Activated B cell treated with CpG ODN at 0.5 μM for 24 hours (primary cell): ENCODE measurements around the gene AGK. TPM values are rescaled to one million over a fixed set of nuclear protein-coding genes. Genes with fewer than 3 reads are reported as not detected.
A peak's percentile ranks its signal among the peaks of the same experiment; 100 is the strongest.

Source experiments
- ATAC-seq: fragments of 200-7000 bp; cut with Tn5 transposase; one replicate; pipeline ENCODE4 v1.10.0; 2021; ENCODE audit warnings: low read depth, mild to moderate bottlenecking, moderate library complexity
- CTCF ChIA-PET: fragments of 350-600 bp; sonication (Branson Sonifier 250); formaldehyde crosslinking; loops from one replicate; lab custom pipeline; 2021; ENCODE audit warnings: antibody characterized with exemption; lab: Charles Lee
- POLR2A ChIA-PET: fragments of 350-600 bp; sonication (Branson Sonifier 250); formaldehyde crosslinking; loops from one replicate; lab custom pipeline; 2021; ENCODE audit warnings: antibody characterized with exemption; lab: Charles Lee
- DNase-seq: peaks from one replicate; pipeline ENCODE4 v3.0.0; 2022
- H3K27ac Mint-ChIP-seq: one replicate; pipeline ENCODE4 v1.8.0; 2020; ENCODE audit warnings: mixed read lengths
- H3K27me3 Mint-ChIP-seq: one replicate; pipeline ENCODE4 v1.8.0; 2021; ENCODE audit warnings: mixed read lengths
- H3K36me3 Mint-ChIP-seq: one replicate; pipeline ENCODE4 v1.8.0; 2021; ENCODE audit warnings: low read depth, mixed read lengths
- H3K4me1 Mint-ChIP-seq: one replicate; pipeline ENCODE4 v1.8.0; 2021; ENCODE audit warnings: mixed read lengths
- H3K4me3 Mint-ChIP-seq: one replicate; pipeline ENCODE4 v1.8.0; 2020; ENCODE audit warnings: mild to moderate bottlenecking, mixed read lengths
- H3K9me3 Mint-ChIP-seq: one replicate; pipeline ENCODE4 v1.8.0; 2020; ENCODE audit warnings: mixed read lengths
- intact Hi-C: fragments of 100-400 bp; cut with micrococcal nuclease; formaldehyde crosslinking; loops from one replicate; pipeline ENCODE4 v1.15.1; 2024
- total RNA-seq: library from RNA; stranded (reverse); gene quantifications from 2 replicates; pipeline ENCODE4 v1.2.3, GENCODE V29; 2022
- TF ChIP-seq, protein P1 (sequence below): fragments of 200-600 bp; IDR thresholded peaks from one replicate; pipeline ENCODE4 v1.8.0; 2022; ENCODE audit warnings: antibody characterized with exemption, mild to moderate bottlenecking

The AGK gene
- total RNA-seq, 1 donor from 2014 or later = 39.3 TPM

GRCh38 chr7:141537906-141538305 is 13.3 kb upstream of the AGK start:
- intact Hi-C loops = no loop called here
- DNase-seq = no peak

DNA sequence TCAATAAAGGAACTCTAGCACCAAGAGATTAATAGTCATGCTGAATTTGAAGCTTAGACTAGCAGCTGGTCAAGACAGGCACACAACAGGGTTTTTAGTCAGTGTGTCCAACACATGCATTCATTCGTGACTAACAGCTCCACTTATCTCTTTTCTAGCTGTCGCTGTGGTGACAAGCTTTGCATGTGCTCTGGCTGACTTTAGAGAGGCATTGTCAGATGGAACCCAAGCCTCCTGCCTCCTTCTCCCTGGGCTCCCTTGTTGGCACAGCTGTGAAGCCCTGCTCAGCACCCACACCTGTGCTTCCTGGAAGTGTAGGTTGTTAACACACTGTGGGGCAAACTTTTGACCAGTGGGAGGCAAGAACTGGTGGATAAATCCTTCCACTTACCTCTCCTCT is 9.8 kb upstream of the AGK start:
- no peak for DNase-seq
- ATAC-seq = no peak
- H3K27me3 Mint-ChIP-seq = peaks cover 2% of the 10 kb centered on the region
- no peaks in the 10 kb centered on the region for H3K36me3 Mint-ChIP-seq
- POLR2A ChIA-PET = no interaction called here
- CTCF ChIA-PET = interaction anchor here (1.0 kb wide), 1 partner anchor 8 kb away, joined by 3 read pairs; no protein-coding TSS in a partner anchor
- TF ChIP-seq, protein P1, sequence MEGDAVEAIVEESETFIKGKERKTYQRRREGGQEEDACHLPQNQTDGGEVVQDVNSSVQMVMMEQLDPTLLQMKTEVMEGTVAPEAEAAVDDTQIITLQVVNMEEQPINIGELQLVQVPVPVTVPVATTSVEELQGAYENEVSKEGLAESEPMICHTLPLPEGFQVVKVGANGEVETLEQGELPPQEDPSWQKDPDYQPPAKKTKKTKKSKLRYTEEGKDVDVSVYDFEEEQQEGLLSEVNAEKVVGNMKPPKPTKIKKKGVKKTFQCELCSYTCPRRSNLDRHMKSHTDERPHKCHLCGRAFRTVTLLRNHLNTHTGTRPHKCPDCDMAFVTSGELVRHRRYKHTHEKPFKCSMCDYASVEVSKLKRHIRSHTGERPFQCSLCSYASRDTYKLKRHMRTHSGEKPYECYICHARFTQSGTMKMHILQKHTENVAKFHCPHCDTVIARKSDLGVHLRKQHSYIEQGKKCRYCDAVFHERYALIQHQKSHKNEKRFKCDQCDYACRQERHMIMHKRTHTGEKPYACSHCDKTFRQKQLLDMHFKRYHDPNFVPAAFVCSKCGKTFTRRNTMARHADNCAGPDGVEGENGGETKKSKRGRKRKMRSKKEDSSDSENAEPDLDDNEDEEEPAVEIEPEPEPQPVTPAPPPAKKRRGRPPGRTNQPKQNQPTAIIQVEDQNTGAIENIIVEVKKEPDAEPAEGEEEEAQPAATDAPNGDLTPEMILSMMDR = no peak
- H3K4me1 Mint-ChIP-seq = no peaks in the 10 kb centered on the region
- no peak overlapping the region for H3K4me3 Mint-ChIP-seq
- H3K27ac Mint-ChIP-seq = no peak overlapping the region
- H3K9me3 Mint-ChIP-seq = no peaks in the 10 kb centered on the region
- intact Hi-C loops = no loop called here

More at GRCh38 chr7:141537906-141538305, 13.3 kb upstream of the AGK start:
- CTCF ChIA-PET = no interaction called here
- TF ChIP-seq, protein P1 = no peak
- no peak overlapping the region for H3K4me3 Mint-ChIP-seq
- POLR2A ChIA-PET = no interaction called here
- no peak for ATAC-seq
- H3K27me3 Mint-ChIP-seq = peaks cover 13% of the 10 kb centered on the region
- H3K27ac Mint-ChIP-seq = no peak overlapping the region
- H3K36me3 Mint-ChIP-seq = no peaks in the 10 kb centered on the region
- H3K4me1 Mint-ChIP-seq = no peaks in the 10 kb centered on the region
- H3K9me3 Mint-ChIP-seq = no peaks in the 10 kb centered on the region

DNA sequence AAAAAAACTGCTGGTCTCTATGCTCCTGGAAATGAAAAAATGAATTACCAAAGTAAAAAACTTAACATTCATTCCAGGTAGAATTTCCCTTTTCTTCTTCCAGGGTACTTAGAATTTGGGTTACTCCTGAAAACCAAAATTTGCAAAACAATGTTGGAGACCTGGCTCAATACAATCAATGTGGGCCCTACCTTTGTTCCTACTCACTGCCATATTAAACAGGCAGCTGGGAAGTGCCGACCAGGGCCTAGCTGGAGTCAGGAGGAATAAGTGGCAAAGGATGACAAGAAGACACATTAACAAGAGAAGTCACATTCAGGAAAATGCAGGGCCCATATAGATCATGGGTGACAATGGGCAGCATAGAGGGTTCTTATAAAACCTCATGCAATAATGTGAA is 6.4 kb upstream of the AGK start:
- ATAC-seq (no peak), DNase-seq (no peak)
- TF ChIP-seq, protein P1 = no peak
- ChIA-PET POLR2A (no interaction called here), CTCF (no interaction called here)
- Mint-ChIP-seq H3K27me3 (no peaks in the 10 kb centered on the region), H3K9me3 (no peaks in the 10 kb centered on the region), H3K36me3 (no peaks in the 10 kb centered on the region), H3K4me3 (no peak overlapping the region), H3K4me1 (peaks cover 5% of the 10 kb centered on the region), H3K27ac (no peak overlapping the region)
- intact Hi-C loops = no loop called here

GRCh38 chr7:141549582-141549981 is 1.6 kb upstream of the AGK start:
- peaks cover 29% of the 10 kb centered on the region for H3K4me1 Mint-ChIP-seq
- DNase-seq = no peak
- TF ChIP-seq, protein P1 = no peak
- no peak overlapping the region for H3K4me3 Mint-ChIP-seq
- ATAC-seq = no peak
- no peaks in the 10 kb centered on the region for H3K36me3 Mint-ChIP-seq
- H3K27me3 Mint-ChIP-seq = no peaks in the 10 kb centered on the region
- ChIA-PET CTCF (interaction anchor here (1.1 to 2.4 kb wide), 3 partner anchors 8 to 17 kb away, joined by 3 to 9 read pairs (median 3); no protein-coding TSS in a partner anchor), POLR2A (no interaction called here)
- intact Hi-C loops = no loop called here
- H3K9me3 Mint-ChIP-seq = no peaks in the 10 kb centered on the region
- H3K27ac Mint-ChIP-seq = no peak overlapping the region

DNA sequence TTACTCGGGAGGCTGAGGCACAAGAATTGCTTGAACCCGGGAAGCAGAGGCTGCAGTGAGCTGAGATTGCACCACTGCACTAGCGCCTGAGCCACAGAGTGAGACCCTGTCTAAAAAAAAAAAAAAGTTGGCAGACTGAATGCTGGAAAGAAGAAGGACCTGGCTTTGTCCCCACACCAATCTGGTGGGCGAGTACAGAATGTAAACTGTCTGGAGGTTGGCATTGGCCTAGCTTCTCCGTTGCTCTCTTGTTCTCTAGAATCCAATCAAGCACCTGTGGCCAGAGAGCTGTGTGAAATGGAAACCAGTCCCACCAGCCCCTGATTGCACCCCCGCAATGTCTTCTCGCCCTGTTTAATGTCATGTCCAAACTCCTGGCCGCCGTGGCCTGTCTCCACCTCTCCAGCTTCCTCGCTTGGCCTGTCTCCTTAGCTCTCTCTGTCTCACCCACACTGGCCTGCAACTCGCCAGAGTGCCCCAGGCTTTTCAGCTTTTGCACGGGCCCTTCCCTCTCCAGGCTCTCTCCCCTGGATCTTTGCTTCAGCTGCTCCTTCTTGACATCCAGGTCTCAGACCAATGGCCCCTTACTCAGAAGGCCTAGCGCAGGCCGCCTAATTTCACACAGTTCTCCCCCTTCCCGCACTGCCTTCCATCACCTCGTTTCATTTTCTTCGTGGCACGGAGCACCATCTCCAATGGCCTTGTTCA is 670 bp upstream of the AGK start:
- TF ChIP-seq, protein P1 = no peak
- Mint-ChIP-seq H3K4me1 (peaks cover 29% of the 10 kb centered on the region), H3K27ac (peak overlapping the region; percentile 54), H3K36me3 (peaks cover 4% of the 10 kb centered on the region), H3K4me3 (peak overlapping the region; percentile 90), H3K27me3 (no peaks in the 10 kb centered on the region), H3K9me3 (no peaks in the 10 kb centered on the region)
- ChIA-PET CTCF (interaction anchor here (1.1 to 2.4 kb wide), 3 partner anchors 9 to 18 kb away, joined by 3 to 9 read pairs (median 3); no protein-coding TSS in a partner anchor), POLR2A (interaction anchor here (1.2 to 2.3 kb wide), 4 partner anchors 12 to 536 kb away, joined by 5 to 18 read pairs (median 9); partner anchors contain the start of genes MRPS33 and SSBP1)
- ATAC-seq (peak; percentile 21), DNase-seq (no peak)
- intact Hi-C loops = loop anchor here (1.0 to 5.0 kb wide), 3 partner anchors 102 to 536 kb away; partner anchors contain the start of genes MRPS33 and SSBP1
